Measurements from ENCODE around the gene UFD1.

The UFD1 gene

GRCh38 chr22:19505735-19506126 is 26.7 kb upstream of the UFD1 start:
- Histone ChIP-seq H3K27me3 (no peaks in the 10 kb centered on the region), H3K4me3 (ENCODE audit: low read depth, low read length) (no peak overlapping the region), H3K4me1 (no peaks in the 10 kb centered on the region), H3K36me3 (peaks cover 43% of the 10 kb centered on the region), H3K9me3 (no peaks in the 10 kb centered on the region)
- no peak for DNase-seq
- no peak for TF ChIP-seq CTCF (IDR thresholded peaks at IDR 0.05; ENCODE audit: low read depth, low read length)

GRCh38 chr22:19504900-19505734 is 26.1 kb upstream of the UFD1 start:
- no peak for DNase-seq

GRCh38 chr22:19503869-19504268 is 24.9 kb upstream of the UFD1 start:
- Histone ChIP-seq H3K27me3 (no peaks in the 10 kb centered on the region), H3K4me1 (no peaks in the 10 kb centered on the region), H3K36me3 (peaks cover 37% of the 10 kb centered on the region), H3K4me3 (ENCODE audit: low read depth, low read length) (no peak overlapping the region), H3K9me3 (no peaks in the 10 kb centered on the region)
- DNase-seq, result no peak
- TF ChIP-seq CTCF (IDR thresholded peaks at IDR 0.05; ENCODE audit: low read depth, low read length), result no peak

More at GRCh38 chr22:19504900-19505734, 26.1 kb upstream of the UFD1 start:
- no peak for TF ChIP-seq CTCF (IDR thresholded peaks at IDR 0.05; ENCODE audit: low read depth, low read length)
- peaks cover 42% of the 10 kb centered on the region for H3K36me3 ChIP-seq
- no peak overlapping the region for H3K4me3 ChIP-seq (ENCODE audit: low read depth, low read length)
- no peaks in the 10 kb centered on the region for H3K9me3 ChIP-seq
- H3K27me3 ChIP-seq, result no peaks in the 10 kb centered on the region
- H3K4me1 ChIP-seq, result no peaks in the 10 kb centered on the region

- Histone ChIP-seq H3K4me1 (no peaks in the 10 kb centered on the region), H3K9me3 (no peaks in the 10 kb centered on the region), H3K36me3 (peaks cover 40% of the 10 kb centered on the region), H3K27me3 (no peaks in the 10 kb centered on the region), H3K4me3 (ENCODE audit: low read depth, low read length) (no peak overlapping the region)
- no peak for DNase-seq
- TF ChIP-seq CTCF (IDR thresholded peaks at IDR 0.05; ENCODE audit: low read depth, low read length), result no peak
Measured at GRCh38 chr22:19503367-19503766, 24.4 kb upstream of the UFD1 start.

- no peak for DNase-seq
- Histone ChIP-seq H3K4me1 (no peaks in the 10 kb centered on the region), H3K4me3 (ENCODE audit: low read depth, low read length) (no peak overlapping the region), H3K9me3 (no peaks in the 10 kb centered on the region), H3K27me3 (no peaks in the 10 kb centered on the region), H3K36me3 (peaks cover 43% of the 10 kb centered on the region)
- no peak for TF ChIP-seq CTCF (IDR thresholded peaks at IDR 0.05; ENCODE audit: low read depth, low read length)
Measured at GRCh38 chr22:19501897-19502447, 23.0 kb upstream of the UFD1 start.

GRCh38 chr22:19499880-19500242 is 20.9 kb upstream of the UFD1 start:
- DNase-seq, result no peak
- Histone ChIP-seq H3K4me1 (no peaks in the 10 kb centered on the region), H3K9me3 (no peaks in the 10 kb centered on the region), H3K4me3 (ENCODE audit: low read depth, low read length) (no peak overlapping the region), H3K27me3 (no peaks in the 10 kb centered on the region), H3K36me3 (peaks cover 41% of the 10 kb centered on the region)
- no peak for TF ChIP-seq CTCF (IDR thresholded peaks at IDR 0.05; ENCODE audit: low read depth, low read length)
